Vagina (tissue), 2 donors: ENCODE measurements around the gene CORO2B.

ENCODE experiments used
- CTCF ChIP-seq, 3 experiments: fragments of 450-650 bp in 2 of 3; fragments of 200-600 bp in 1 of 3; sonication (generic) in 1 of 3; IDR thresholded peaks; one replicate each; pipeline ENCODE4 v1.5.1; 2017 to 2019; ENCODE audit warnings: antibody characterized with exemption in 3 of 3, mild to moderate bottlenecking in 2 of 3, moderate library complexity in 2 of 3
- POLR2AphosphoS5 ChIP-seq, 2 donors: sonication (generic); formaldehyde crosslinking; IDR thresholded peaks; one replicate each; pipeline ENCODE4 v1.9.0; 2017; ENCODE audit warnings: antibody characterized with exemption in 2 of 2, mild to moderate bottlenecking in 2 of 2, low read depth in 1 of 2; ENCODE audit not compliant: insufficient read depth in 1 of 2

- TF ChIP-seq CTCF (IDR thresholded peaks at IDR 0.05) (no peak), POLR2AphosphoS5 (IDR thresholded peaks at IDR 0.05; ENCODE audit: insufficient read depth in 1 of 2, low read depth in 1 of 2) (no peak)
Observed at GRCh38 chr15:68699881-68700454, 121.2 kb downstream of the CORO2B start.
